Coronary artery (tissue), 2 donors: ENCODE data around the gene DMAC1.

Source experiments
- DNase-seq: peaks from one replicate; pipeline ENCODE4 v3.0.0-alpha.2; 2017; ENCODE audit warnings: low spot score
- H3K27ac ChIP-seq, 2 donors: fragments of 200-600 bp; sonication (generic); one replicate each; pipeline ENCODE4 v1.5.1; 2016 to 2019
- H3K4me3 ChIP-seq: fragments of 200-600 bp; sonication (generic); 2 replicates; pipeline ENCODE4 v1.5.1; 2016; ENCODE audit warnings: mild to moderate bottlenecking, moderate library complexity
- TF ChIP-seq, protein P1 (sequence below): fragments of 200-600 bp; sonication (generic); IDR thresholded peaks from one replicate; pipeline ENCODE4 v1.5.1; 2019; ENCODE audit warnings: antibody characterized with exemption

The DMAC1 gene, protein sequence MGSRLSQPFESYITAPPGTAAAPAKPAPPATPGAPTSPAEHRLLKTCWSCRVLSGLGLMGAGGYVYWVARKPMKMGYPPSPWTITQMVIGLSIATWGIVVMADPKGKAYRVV

DNA sequence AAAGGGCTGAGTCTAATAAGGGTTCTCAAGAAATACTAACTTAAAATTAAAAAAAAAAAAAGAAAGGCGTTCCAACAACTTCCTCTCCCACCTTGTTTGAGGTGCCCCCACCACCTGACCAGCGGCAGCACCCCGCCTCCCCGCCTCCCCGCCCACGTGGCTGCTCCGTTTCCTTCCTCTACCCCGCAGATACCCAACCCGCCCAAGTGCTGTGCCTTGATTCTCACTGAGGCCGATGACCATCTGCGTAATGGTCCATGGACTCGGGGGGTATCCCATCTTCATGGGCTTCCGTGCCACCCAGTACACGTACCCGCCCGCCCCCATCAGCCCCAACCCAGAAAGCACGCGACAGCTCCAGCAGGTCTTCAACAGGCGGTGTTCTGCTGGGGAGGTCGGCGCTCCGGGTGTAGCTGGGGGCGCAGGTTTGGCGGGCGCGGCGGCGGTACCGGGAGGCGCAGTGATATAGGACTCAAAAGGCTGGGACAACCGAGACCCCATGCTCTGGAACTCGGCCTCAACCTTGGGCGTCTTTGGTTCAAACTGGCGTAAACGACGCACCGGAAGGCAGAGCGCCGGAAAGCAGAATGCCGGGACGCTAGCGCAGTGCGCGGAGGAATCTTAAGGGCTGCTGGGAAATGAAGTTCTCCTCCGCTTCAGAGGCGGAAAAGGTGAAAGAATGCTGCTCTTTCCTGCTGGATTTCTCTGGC, at the start of gene DMAC1:
TSS of gene DMAC1 (minus strand) at position 545 of the 710 bp plus-strand sequence. CDS start at position 501, 44 bp downstream.
- TF ChIP-seq, protein P1, sequence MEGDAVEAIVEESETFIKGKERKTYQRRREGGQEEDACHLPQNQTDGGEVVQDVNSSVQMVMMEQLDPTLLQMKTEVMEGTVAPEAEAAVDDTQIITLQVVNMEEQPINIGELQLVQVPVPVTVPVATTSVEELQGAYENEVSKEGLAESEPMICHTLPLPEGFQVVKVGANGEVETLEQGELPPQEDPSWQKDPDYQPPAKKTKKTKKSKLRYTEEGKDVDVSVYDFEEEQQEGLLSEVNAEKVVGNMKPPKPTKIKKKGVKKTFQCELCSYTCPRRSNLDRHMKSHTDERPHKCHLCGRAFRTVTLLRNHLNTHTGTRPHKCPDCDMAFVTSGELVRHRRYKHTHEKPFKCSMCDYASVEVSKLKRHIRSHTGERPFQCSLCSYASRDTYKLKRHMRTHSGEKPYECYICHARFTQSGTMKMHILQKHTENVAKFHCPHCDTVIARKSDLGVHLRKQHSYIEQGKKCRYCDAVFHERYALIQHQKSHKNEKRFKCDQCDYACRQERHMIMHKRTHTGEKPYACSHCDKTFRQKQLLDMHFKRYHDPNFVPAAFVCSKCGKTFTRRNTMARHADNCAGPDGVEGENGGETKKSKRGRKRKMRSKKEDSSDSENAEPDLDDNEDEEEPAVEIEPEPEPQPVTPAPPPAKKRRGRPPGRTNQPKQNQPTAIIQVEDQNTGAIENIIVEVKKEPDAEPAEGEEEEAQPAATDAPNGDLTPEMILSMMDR: no peak
- DNase-seq: peak; percentile 80

DNA sequence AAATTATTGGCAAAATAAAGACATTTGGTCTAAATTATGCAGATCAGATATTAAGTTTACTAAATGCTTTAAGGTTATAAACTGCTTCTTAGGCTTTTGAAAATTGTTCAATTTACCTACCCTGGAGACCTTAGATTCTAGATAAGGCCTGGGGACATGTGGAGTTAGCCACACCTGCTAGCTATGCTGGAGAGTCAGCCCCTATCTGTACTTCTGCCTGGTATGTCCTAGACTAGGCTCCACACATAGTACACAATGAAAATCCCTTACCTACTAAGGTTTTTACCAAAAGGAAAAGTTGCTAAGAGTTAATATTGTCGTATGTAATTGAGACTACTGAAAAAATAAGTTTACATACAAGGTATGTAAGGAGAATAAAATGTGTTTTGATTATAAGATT, 49.8 kb upstream of the DMAC1 start:
- H3K4me3 ChIP-seq: no peak overlapping the region
- H3K27ac ChIP-seq: no peak overlapping the region
- no peak for DNase-seq
- TF ChIP-seq, protein P1: no peak

More for the DNA sequence above, at the start of gene DMAC1:
- H3K27ac ChIP-seq: peak within 1 kb of the TSS; percentile 77 to 90
- H3K4me3 ChIP-seq: peak within 1 kb of the TSS; percentile 91

DNA sequence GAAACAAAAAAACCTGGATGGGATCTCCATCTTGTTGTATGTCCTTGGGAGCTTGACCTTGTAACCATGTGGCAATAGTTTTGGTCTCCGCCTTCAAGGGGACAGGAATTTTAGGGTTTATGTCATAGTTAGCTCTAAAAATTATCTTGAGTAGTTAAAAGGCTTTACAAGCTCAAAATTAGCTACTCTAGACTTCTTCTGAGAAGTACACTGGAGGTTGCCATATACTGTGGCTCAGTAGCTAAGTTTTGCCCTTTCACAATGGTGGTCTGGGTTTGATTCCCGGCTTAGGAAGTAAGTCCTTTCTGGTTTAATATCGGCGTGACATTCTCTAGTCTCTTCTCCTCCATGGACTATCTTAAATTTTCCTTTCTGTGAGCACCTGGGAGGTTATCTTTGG, 48.9 kb upstream of the DMAC1 start:
- TF ChIP-seq, protein P1: no peak
- Histone ChIP-seq H3K27ac (no peak overlapping the region), H3K4me3 (no peak overlapping the region)
- DNase-seq: no peak

DNA sequence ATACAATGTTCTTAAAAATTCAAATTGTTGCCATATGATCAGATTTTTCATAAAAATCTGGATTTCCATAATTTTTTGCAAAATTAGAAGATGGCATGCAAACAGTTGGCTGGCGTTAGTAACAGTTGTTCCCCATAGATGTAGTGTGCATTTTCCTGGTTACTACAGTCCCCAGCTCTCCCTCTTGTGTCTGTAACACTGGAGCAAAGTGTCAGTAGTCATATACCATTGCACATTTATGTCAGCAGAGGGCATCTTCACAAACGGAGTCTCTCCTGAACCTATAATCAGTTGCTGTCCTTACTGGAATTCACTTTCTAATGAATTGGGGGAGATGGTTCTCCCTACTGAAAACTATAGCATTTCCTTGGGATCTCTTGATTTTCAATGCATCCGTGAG, 44.7 kb upstream of the DMAC1 start:
- no peak overlapping the region for H3K27ac ChIP-seq
- TF ChIP-seq, protein P1: no peak
- DNase-seq: no peak
- no peak overlapping the region for H3K4me3 ChIP-seq

DNA sequence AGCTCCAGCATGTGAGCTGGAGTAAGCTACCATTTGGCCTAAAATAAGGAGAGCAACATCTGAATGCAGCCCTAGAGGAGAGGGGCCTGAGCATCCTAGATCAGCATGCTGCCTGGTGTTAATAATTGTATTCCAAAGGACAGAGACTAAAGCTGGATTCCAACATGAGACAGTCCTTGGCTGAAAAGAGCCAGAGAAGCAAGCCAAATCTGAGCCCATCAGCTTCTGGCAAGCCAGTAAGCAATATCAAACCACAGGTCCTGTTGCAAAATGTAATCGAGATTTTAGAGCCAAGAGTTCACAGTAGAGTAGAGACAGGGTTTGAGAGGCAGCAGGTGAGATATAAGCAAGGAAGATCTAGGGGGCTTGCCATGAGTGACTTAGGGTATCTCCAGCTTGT, 42.3 kb upstream of the DMAC1 start:
- Histone ChIP-seq H3K27ac (no peak overlapping the region), H3K4me3 (no peak overlapping the region)
- TF ChIP-seq, protein P1: no peak
- no peak for DNase-seq

DNA sequence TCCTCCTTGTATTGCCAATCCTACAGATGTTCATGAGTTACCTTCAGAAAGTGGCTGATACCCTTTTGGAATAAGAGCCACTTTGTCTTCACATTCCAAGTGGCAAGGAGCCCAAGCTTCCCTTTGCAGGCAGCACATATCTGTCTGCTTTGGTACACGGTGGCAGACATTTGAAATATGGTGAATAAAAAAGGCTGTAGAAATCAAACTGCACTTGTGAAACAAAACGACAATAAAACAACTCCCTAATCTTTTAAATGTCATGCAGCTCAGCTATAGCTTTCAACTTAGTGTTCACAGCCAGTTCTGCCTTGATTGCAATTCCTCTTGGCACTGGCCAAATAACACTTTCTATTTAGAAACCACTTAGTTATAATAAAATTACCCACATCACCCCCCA, 35.0 kb upstream of the DMAC1 start:
- no peak for DNase-seq
- H3K4me3 ChIP-seq: no peak overlapping the region
- TF ChIP-seq, protein P1: no peak
- H3K27ac ChIP-seq: no peak overlapping the region

DNA sequence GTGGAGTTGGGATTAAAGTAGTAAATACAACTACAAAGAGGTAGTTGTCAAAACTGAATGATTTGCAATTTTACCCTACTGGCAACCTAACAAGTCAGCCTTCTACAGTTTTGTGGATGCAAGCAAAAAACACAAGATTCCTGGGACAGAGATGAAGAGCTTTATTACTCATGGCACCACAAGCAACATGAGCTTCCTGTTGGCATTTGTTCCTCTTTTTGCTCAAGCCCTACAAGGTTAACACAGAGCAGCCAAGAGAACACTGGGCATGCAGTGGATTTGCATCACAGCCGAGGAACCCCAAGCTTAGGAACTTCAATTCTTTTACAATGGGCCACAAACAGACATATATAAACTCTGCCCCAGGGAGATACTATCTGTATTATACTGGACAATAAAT, 28.8 kb upstream of the DMAC1 start:
- no peak for DNase-seq
- H3K27ac ChIP-seq: no peak overlapping the region
- no peak overlapping the region for H3K4me3 ChIP-seq
- TF ChIP-seq, protein P1: no peak
